Activated CD4-positive, alpha-beta T cell treated with anti-CD3 and anti-CD28 coated beads, Interleukin-2, amount 50 U/mL, for 48 hours (primary cell): ENCODE results near the gene ARHGEF33.
"Not testable (repeated sequence)": the region's sequence is repeated elsewhere in the genome, so short reads cannot be mapped to it uniquely, and the experiment has no call there.

Source experiments
- DNase-seq, 2 experiments: peaks; one replicate each; pipeline ENCODE4 v3.0.0-alpha.2; 2020

The ARHGEF33 gene

GRCh38 chr2:38911191-38911590 is 21.5 kb downstream of the ARHGEF33 start:
- no peak for DNase-seq

DNA sequence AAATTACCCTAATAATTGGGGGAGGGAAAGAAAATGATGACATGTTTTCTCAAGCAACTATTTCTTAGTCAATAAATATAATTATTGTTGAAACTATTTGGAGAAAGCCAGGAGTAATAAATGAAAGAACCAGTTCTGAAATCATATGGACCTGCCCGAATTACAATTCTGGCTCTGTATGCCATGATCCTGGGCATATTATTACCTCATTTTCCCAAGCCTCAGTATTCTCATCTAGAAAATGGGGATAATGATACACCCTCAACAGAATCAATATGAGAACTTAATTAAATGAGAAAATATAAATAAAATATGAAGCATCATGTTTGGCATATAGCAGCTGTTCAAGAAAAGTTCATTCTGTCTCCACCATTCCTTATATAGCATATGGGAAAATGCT is 22.9 kb downstream of the ARHGEF33 start:
- DNase-seq: no peak

- DNase-seq: no peak
These were observed 32.7 kb downstream of the ARHGEF33 start for GRCh38 chr2:38922389-38922788.

DNA sequence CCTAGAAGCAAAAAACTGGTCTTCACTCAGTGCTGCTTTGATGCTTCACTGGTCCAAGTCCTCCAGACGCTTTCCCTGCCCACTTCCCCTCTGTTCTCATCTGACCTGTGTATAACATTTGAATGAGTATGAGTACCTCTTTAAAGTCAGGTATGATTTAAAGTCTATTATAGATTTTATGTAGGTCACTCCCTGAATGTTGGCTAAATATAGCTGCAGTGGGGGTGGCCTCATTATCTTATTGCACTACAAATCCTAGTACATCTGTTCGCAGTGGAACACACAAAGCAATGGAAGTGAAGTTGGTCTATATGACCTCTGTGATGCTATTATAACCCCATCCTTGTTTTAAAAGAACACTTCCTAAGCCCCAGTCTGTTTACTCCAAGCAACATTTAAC is 33.2 kb downstream of the ARHGEF33 start:
- no peak for DNase-seq

DNA sequence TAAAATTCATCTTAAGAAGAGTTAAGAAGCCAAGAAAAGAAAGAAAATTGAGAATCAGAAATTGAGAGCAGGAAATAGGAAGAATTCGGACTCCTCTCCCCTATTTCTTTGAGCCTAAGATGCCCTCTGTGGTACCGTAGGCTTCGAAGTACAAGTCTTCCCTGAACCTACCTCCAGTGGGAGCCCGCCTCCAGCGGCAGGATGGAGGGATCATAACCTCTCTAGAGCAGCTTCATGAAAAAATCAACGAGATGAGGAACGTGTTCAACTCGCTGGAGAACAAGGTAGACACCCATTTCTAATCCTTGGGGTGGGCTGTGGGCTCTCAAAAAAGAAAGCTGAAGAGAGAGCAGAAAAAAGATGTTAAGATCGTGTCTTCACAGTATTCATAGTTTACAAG is 36.3 kb downstream of the ARHGEF33 start:
- no peak for DNase-seq

DNA sequence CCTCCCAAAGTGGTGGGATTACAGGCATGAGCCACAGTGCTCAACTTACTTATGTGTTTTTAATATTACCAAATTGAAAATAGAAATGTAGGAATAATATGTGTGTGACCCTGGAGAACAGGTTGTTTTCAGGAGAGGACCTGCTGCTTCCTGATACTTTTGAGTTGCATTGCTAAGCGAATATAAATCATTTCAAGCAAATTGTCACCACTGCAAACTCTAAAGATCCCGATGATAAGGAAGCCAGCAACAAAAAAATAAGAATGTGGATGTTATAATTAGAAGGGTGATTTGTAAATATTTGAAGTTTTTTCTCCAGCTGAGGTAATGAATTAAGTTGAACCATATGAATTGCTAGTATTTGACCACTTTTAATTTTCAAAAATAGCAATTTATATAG is 40.9 kb downstream of the ARHGEF33 start:
- DNase-seq: no peak

DNA sequence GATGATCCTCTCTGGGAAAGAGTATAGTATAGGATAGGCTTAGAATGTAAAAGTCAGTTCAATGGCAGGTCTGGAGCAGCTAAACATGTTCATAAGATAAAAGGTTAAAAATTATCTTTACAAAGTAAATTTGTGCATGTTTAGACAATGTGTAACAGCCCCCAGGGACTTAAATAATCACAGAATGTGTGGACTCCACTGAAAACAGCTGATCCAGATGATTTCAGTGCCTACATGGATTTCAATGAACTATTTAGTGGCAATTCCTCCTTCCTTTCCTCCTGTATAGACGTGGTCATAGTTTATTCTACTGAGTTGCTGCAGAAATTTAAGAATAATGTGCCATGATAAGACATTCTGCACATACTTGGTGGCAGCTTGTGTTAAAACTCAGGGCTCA is 42.9 kb downstream of the ARHGEF33 start:
- DNase-seq: no peak

DNA sequence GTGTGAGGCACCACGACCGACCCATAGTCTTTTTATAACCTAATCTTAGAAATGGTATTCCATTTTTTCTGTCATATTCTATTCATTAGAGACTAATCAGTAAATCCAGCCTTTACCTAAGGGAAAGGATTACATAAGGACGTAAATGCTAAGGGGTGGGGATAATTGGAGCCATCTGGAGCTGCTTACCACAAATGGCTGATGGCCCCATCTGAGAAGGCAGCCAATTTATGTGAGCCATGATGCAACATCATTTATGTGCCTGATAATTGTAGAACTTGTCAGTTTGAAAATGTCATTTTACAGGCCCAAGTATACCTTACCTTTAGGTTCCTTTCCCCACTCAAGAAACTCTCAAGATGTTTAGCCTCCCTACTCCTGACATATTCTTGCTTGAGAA is 44.0 kb downstream of the ARHGEF33 start:
- DNase-seq: no peak

DNA sequence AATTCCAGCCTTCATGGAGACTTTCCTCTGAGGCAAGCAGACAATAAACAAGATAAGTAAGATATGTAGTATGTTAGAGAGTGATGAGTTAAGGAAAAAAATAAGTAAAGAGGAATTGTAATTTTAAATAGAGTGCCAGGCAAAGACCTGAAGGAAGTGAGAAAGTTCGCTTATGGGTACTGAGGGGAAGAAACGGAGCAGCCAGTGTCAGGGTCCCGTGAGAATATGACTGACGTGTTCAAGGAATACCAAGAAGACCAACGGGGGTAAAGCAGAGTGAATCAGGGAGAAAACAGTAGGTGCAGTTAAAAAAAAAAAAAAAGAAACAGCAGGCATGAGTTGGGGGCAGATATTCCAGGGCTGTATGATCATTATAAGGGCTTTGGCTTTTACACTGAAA is 45.1 kb downstream of the ARHGEF33 start:
- no peak for DNase-seq

DNA sequence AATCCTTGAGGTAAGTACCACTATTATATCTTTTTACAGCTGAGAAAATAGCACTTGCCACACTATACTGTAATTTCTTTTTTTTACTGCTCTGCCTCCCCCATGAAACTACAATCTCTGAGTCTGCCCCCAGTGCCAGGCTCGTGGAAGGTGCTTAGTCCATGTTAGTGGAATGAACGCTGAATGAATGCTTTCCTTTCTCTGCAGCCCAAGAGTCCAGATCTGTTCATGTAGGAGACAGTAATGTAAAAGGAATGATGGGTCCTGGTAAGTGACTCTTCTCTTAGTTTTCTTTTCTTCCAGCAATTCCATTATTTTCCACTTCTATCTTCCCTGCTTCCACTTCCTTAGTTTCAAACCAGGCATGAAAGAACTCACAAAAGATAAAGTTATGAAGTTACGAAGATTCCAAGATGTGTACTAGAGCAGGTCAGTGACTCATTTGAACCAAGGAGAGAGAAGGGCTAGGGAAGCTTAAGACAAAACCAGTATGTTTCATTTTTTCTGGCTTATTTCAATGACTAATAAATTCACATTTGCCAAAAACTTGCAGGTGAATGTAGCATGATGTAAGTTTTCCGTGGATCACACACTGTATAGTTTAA is 46.0 kb downstream of the ARHGEF33 start:
- DNase-seq: no peak

- not testable (repeated sequence) for DNase-seq
These were observed 46.8 kb downstream of the ARHGEF33 start for GRCh38 chr2:38936516-38936915.

- no peak for DNase-seq
These were observed 47.9 kb downstream of the ARHGEF33 start for GRCh38 chr2:38937548-38937947.

GRCh38 chr2:38940746-38941145 is 51.1 kb downstream of the ARHGEF33 start:
- DNase-seq: no peak

DNA sequence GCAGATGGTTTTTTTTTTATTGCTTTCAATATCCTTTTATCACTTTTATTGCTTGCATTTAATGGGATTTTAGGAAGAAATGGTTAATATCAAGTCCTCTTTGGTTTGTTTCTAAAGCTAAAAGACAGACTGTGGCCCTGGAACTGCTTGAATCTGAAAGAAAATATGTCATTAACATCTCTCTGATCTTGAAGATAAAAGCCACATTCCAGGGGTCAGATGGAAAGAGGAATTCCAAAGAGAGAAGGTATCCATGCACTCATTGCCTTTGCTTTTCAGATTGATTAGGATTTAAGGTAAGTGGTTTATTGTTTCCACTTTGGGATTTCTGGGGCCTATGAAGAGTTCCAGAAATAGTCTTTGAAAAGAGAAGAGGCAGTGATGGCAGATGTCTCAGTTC is 54.1 kb downstream of the ARHGEF33 start:
- no peak for DNase-seq

DNA sequence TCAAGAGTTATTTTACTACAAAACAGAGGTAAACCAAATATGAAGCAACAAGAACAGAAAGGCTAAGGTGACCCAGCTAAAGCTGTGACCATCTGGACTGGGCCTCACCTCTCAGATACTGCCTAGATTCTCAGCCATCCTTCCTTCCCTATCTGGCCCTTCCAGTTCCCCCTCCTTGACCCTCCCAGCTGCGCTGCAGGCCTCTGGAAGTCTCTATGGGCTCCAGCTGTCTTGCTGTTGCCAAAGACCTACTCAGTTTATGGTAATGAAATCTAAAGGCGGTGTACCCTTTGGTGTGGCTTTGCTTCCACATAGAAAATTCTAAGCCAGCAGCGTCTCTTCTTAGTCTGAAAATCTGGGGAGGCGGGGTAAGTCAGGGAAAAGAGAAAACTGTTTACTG is 55.7 kb downstream of the ARHGEF33 start:
- no peak for DNase-seq

GRCh38 chr2:38945911-38946310 is 56.2 kb downstream of the ARHGEF33 start:
- no peak for DNase-seq

GRCh38 chr2:38947241-38948239 is 57.9 kb downstream of the ARHGEF33 start:
- peak; percentile 70 to 79 for DNase-seq

DNA sequence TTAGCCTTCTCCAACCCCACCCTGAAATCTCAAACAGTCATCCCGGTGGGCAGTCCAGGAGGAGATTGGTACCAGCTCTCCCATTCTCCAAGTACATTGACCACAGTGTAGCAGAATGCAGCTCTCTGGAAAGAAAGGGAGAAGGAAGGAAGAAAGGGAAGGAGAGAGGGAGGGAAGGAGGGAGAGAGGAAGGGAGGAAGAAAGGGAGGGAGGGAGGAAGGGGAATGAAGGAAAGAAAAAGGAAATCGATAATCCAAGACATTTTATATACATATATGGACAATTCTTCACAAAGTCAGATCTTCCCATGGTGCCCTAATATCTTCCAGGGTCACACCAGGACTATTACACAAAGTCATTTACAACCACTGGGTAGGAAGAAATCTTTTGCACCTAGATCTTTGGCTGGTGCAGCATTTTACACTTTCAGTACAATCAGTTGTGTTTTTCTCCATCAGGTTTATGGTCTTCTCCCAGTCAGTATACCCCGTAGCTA is 58.8 kb downstream of the ARHGEF33 start:
- no peak for DNase-seq

GRCh38 chr2:38948995-38949394 is 59.3 kb downstream of the ARHGEF33 start:
- DNase-seq: no peak

DNA sequence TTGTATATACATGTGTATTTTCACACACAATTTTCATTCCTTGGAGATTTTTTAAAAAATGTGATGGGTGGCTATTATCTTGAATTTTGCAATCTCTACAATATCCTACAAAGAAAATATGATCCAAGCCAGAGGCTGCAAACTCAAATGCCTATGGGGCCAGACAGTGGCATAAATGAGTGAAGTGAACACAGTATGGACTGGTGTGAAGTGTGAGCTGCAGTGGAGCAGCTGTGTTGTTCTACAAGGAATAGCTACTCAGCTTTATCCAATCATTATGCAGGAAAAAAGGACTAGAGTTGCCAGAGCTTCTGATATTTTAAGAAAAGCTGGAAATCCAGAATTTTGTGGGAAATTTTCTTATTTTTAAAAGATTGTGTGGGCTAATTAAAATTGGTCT is 62.1 kb downstream of the ARHGEF33 start:
- no peak for DNase-seq

DNA sequence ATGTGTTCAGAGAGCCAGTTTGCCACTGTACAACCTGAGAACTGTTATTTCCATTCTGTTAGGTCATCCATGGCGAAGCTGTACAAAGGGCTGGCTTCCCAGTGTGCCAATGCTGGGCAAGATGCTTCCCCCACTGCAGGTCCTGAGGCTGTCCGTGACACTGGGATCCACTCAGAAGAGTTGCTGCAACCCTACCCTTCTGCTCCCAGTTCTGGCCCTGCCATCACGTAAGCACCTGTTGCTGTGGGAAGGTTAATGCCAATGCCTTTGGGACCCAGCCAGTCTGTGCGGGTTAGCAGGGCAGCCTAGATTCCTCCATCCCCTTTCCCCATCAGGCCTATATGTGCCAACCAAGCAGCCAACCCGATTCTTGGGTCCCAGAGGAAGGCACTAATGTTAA is 68.3 kb downstream of the ARHGEF33 start:
- DNase-seq: no peak

GRCh38 chr2:38959466-38959865 is 69.8 kb downstream of the ARHGEF33 start:
- DNase-seq: no peak

GRCh38 chr2:38959938-38960608 is 70.4 kb downstream of the ARHGEF33 start:
- peak; percentile 71 to 75 for DNase-seq
